DND-41 (cell line): ENCODE measurements around the gene PIGB.

Source experiments
- EZH2 ChIP-seq: IDR thresholded peaks from 3 replicates; pipeline ENCODE4 v1.6.1; 2012; ENCODE audit warnings: borderline replicate concordance, low read depth, mild to moderate bottlenecking, moderate library complexity, low read length, inconsistent platforms; ENCODE audit not compliant: severe bottlenecking
- TF ChIP-seq, protein P1 (sequence below): IDR thresholded peaks from 2 replicates; pipeline ENCODE4 v1.5.1; 2012; ENCODE audit warnings: borderline replicate concordance, low read length, moderate library complexity, mild to moderate bottlenecking; ENCODE audit not compliant: poor library complexity, severe bottlenecking; ENCODE audit errors: extremely low read depth

- TF ChIP-seq, protein P1, sequence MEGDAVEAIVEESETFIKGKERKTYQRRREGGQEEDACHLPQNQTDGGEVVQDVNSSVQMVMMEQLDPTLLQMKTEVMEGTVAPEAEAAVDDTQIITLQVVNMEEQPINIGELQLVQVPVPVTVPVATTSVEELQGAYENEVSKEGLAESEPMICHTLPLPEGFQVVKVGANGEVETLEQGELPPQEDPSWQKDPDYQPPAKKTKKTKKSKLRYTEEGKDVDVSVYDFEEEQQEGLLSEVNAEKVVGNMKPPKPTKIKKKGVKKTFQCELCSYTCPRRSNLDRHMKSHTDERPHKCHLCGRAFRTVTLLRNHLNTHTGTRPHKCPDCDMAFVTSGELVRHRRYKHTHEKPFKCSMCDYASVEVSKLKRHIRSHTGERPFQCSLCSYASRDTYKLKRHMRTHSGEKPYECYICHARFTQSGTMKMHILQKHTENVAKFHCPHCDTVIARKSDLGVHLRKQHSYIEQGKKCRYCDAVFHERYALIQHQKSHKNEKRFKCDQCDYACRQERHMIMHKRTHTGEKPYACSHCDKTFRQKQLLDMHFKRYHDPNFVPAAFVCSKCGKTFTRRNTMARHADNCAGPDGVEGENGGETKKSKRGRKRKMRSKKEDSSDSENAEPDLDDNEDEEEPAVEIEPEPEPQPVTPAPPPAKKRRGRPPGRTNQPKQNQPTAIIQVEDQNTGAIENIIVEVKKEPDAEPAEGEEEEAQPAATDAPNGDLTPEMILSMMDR: no peak
- no peak for TF ChIP-seq EZH2
Measured at GRCh38 chr15:55289011-55289745, 29.8 kb upstream of the PIGB start.
